Measurements from ENCODE around the gene PSMF1. TPM values are rescaled to one million over a fixed set of nuclear protein-coding genes. Genes with fewer than 3 reads are reported as not detected.
A peak's percentile ranks its signal among the peaks of the same experiment; 100 is the strongest.

The PSMF1 gene
- total RNA-seq, 1 donor from 2014 or later, result 131 TPM

- no peaks in the 10 kb centered on the region for H3K9me3 ChIP-seq
- no peaks in the 10 kb centered on the region for H3K4me1 ChIP-seq
- peaks cover 30% of the 10 kb centered on the region for H3K36me3 ChIP-seq
- ATAC-seq (no peak), DNase-seq (no peak)
- no peak overlapping the region for H3K4me3 ChIP-seq
- H3K27ac ChIP-seq, result no peak overlapping the region
- no peaks in the 10 kb centered on the region for H3K27me3 ChIP-seq (ENCODE audit: low read depth)
- no peak for TF ChIP-seq CTCF (IDR thresholded peaks at IDR 0.05)
- intact Hi-C loops (cut with DNase I), result no loop called here
Observed at GRCh38 chr20:1178103-1178502, 59.7 kb downstream of the PSMF1 start.

GRCh38 chr20:1178623-1179022 is 60.2 kb downstream of the PSMF1 start:
- H3K27ac ChIP-seq, result no peak overlapping the region
- intact Hi-C loops (cut with DNase I), result no loop called here
- peaks cover 25% of the 10 kb centered on the region for H3K36me3 ChIP-seq
- ATAC-seq (no peak), DNase-seq (no peak)
- TF ChIP-seq CTCF (IDR thresholded peaks at IDR 0.05), result no peak
- no peaks in the 10 kb centered on the region for H3K4me1 ChIP-seq
- H3K4me3 ChIP-seq, result no peak overlapping the region
- no peaks in the 10 kb centered on the region for H3K27me3 ChIP-seq (ENCODE audit: low read depth)
- H3K9me3 ChIP-seq, result no peaks in the 10 kb centered on the region

GRCh38 chr20:1180949-1181348 is 62.5 kb downstream of the PSMF1 start:
- Histone ChIP-seq H3K27me3 (ENCODE audit: low read depth) (peaks cover 15% of the 10 kb centered on the region), H3K9me3 (no peaks in the 10 kb centered on the region), H3K4me3 (no peak overlapping the region), H3K27ac (no peak overlapping the region), H3K4me1 (peaks cover 7% of the 10 kb centered on the region), H3K36me3 (peaks cover 11% of the 10 kb centered on the region)
- DNase-seq, result no peak
- intact Hi-C loops (cut with DNase I), result no loop called here
- no peak for TF ChIP-seq CTCF (IDR thresholded peaks at IDR 0.05)
- no peak for ATAC-seq

GRCh38 chr20:1182106-1182505 is 63.7 kb downstream of the PSMF1 start:
- intact Hi-C loops (cut with DNase I), result no loop called here
- Histone ChIP-seq H3K9me3 (no peaks in the 10 kb centered on the region), H3K4me1 (peaks cover 10% of the 10 kb centered on the region), H3K36me3 (no peaks in the 10 kb centered on the region), H3K27ac (no peak overlapping the region), H3K27me3 (ENCODE audit: low read depth) (peaks cover 16% of the 10 kb centered on the region), H3K4me3 (no peak overlapping the region)
- ATAC-seq (no peak), DNase-seq (no peak)
- TF ChIP-seq CTCF (IDR thresholded peaks at IDR 0.05), result no peak

GRCh38 chr20:1183153-1183552 is 64.8 kb downstream of the PSMF1 start:
- Histone ChIP-seq H3K27me3 (ENCODE audit: low read depth) (peaks cover 16% of the 10 kb centered on the region), H3K36me3 (no peaks in the 10 kb centered on the region), H3K4me3 (no peak overlapping the region), H3K4me1 (peaks cover 18% of the 10 kb centered on the region), H3K27ac (no peak overlapping the region), H3K9me3 (no peaks in the 10 kb centered on the region)
- DNase-seq (no peak), ATAC-seq (no peak)
- TF ChIP-seq CTCF (IDR thresholded peaks at IDR 0.05), result no peak
- intact Hi-C loops (cut with DNase I), result no loop called here

GRCh38 chr20:1184260-1184637 is 65.8 kb downstream of the PSMF1 start:
- Histone ChIP-seq H3K4me3 (peak overlapping the region; percentile 62), H3K27ac (no peak overlapping the region), H3K4me1 (peaks cover 18% of the 10 kb centered on the region), H3K9me3 (no peaks in the 10 kb centered on the region), H3K27me3 (ENCODE audit: low read depth) (peaks cover 16% of the 10 kb centered on the region), H3K36me3 (no peaks in the 10 kb centered on the region)
- no peak for TF ChIP-seq CTCF (IDR thresholded peaks at IDR 0.05)
- intact Hi-C loops (cut with DNase I), result no loop called here
- ATAC-seq (no peak), DNase-seq (no peak)
